COR-L47 (cell line): ENCODE data around the gene CPEB2.

Experiments
- DNase-seq: peaks from one replicate; lab custom pipeline; 2025; lab: John Stamatoyannopoulos, UW

Gene CPEB2

DNA sequence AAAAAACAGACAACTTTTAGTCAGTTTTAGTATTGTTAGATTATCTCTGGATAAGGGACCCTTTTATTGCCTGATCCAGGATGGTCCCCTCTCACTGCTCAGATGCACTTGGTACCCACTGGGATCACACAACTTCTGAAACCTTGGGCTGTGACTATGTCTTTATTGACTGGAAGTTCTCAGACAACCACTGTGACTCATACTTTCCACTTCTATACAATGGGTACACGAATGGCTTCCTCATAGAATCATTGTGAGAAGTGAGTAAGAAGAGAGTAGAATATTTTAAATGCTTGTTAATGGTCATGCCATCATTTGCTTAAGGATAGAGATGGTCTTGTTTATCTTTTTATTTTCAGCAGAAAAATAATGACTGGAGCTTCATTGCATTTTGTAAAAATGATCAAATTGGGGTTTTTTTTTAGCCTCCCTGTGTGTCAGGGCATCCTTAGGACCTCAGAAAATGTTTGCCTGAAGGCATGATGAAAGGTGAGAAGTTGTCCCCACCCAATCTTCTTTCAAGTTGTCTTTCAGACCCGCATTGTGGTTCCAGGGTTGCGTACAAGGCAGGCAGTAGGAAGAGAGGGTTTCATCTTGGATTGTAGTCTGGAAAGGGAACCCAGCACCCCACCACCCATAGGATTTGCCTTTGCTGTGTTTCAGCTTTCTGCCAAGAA lies 115.1 kb downstream of the CPEB2 start:
- no peak for DNase-seq

DNA sequence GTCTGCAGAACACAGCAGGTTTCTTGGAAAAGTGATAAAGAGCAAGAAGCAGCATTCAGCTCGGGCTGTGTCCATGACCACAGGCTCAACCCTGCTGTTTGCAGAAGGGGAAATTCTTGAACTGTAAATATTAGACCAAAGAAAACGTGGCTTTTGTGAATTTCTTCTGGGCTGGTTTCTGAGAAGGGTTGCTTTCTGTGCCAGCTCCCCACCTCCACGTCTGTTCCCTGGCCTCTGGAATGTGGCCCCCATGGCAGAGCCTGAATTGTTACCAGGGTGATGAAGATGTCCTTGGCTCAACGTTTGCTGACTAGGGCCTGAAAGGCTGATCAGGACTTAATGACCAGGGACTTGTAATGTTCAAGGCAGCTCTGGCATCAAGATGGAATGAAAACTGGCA lies 116.0 kb downstream of the CPEB2 start:
- DNase-seq, result no peak
